GM18861 (cell line): ENCODE measurements around the gene SEPTIN2.
A peak's percentile ranks its signal among the peaks of the same experiment; 100 is the strongest.
"Not testable (repeated sequence)": the region's sequence is repeated elsewhere in the genome, so short reads cannot be mapped to it uniquely, and the experiment has no call there.

ENCODE experiments used
- ATAC-seq: cut with Tn5 transposase; IDR thresholded peaks from one replicate; pipeline ENCODE4 v1.9.1; 2021; ENCODE audit not compliant: unreplicated experiment

SEPTIN2 gene

GRCh38 chr2:241379481-241380480 lies 64.1 kb downstream of the SEPTIN2 start:
- ATAC-seq, result no peak

GRCh38 chr2:241381872-241382271 lies 66.1 kb downstream of the SEPTIN2 start:
- no peak for ATAC-seq

- not testable (repeated sequence) for ATAC-seq
Observed at GRCh38 chr2:241385450-241385849, 69.7 kb downstream of the SEPTIN2 start.

GRCh38 chr2:241386519-241386918 lies 70.8 kb downstream of the SEPTIN2 start:
- ATAC-seq, result no peak

GRCh38 chr2:241389697-241390096 lies 74.0 kb downstream of the SEPTIN2 start:
- no peak for ATAC-seq

GRCh38 chr2:241390301-241391206 lies 74.8 kb downstream of the SEPTIN2 start:
- ATAC-seq, result no peak

- ATAC-seq, result no peak
Observed at GRCh38 chr2:241391892-241392665, 76.4 kb downstream of the SEPTIN2 start.

- not testable (repeated sequence) for ATAC-seq
Observed at GRCh38 chr2:241392753-241393152, 77.0 kb downstream of the SEPTIN2 start.

GRCh38 chr2:241393524-241394196 lies 77.9 kb downstream of the SEPTIN2 start:
- peak; percentile 44 for ATAC-seq

GRCh38 chr2:241396809-241397208 lies 81.1 kb downstream of the SEPTIN2 start:
- not testable (repeated sequence) for ATAC-seq

- no peak for ATAC-seq
Observed at GRCh38 chr2:241399941-241400922, 84.5 kb downstream of the SEPTIN2 start.
